BE2C (cell line): ENCODE results near the gene IL5RA.

Experiments used
- DNase-seq: peaks from one replicate; pipeline ENCODE4 v3.0.0-alpha.2; 2020
- H3K27me3 ChIP-seq: fragments of 250-450 bp; sonication (Bioruptor Pico); 2 replicates; pipeline ENCODE4 v1.5.1; 2020; ENCODE audit warnings: mild to moderate bottlenecking
- H3K36me3 ChIP-seq: fragments of 250-450 bp; sonication (Bioruptor Pico); 2 replicates; pipeline ENCODE4 v1.5.1; 2020; ENCODE audit warnings: mild to moderate bottlenecking
- H3K4me1 ChIP-seq: fragments of 250-450 bp; sonication (Bioruptor Pico); 2 replicates; pipeline ENCODE4 v1.5.1; 2020
- H3K4me3 ChIP-seq: 2 replicates; pipeline ENCODE4 v1.5.1; 2011; ENCODE audit warnings: low read depth, low read length
- H3K9me3 ChIP-seq: fragments of 250-450 bp; sonication (Bioruptor Pico); 2 replicates; pipeline ENCODE4 v1.5.1; 2020
- TF ChIP-seq, protein P1 (sequence below): IDR thresholded peaks from 2 replicates; pipeline ENCODE4 v1.5.1; 2012; ENCODE audit warnings: mild to moderate bottlenecking, low read depth, low read length

The IL5RA gene

DNA sequence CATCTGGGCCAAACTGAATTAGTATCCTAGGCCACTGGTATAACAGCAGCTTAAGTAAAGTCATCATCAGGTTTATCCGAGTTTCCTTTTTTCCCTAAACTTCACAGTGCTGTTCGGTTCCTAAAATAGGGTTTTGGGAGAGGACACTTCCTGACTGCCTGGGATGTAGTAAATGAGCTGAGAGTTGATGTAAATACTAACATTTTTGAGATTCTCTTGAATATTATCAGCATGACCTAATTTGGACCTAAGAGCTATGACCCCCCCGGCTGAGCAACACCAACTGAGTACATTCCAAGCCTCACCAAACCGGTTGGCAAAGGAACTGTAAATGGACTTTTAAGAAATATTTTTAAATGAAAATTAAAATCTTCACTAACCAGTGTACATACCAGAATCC is 78.8 kb downstream of the IL5RA start:
- Histone ChIP-seq H3K27me3 (no peaks in the 10 kb centered on the region), H3K36me3 (no peaks in the 10 kb centered on the region), H3K4me3 (no peak overlapping the region), H3K4me1 (no peaks in the 10 kb centered on the region), H3K9me3 (no peaks in the 10 kb centered on the region)
- no peak for DNase-seq
- TF ChIP-seq, protein P1, sequence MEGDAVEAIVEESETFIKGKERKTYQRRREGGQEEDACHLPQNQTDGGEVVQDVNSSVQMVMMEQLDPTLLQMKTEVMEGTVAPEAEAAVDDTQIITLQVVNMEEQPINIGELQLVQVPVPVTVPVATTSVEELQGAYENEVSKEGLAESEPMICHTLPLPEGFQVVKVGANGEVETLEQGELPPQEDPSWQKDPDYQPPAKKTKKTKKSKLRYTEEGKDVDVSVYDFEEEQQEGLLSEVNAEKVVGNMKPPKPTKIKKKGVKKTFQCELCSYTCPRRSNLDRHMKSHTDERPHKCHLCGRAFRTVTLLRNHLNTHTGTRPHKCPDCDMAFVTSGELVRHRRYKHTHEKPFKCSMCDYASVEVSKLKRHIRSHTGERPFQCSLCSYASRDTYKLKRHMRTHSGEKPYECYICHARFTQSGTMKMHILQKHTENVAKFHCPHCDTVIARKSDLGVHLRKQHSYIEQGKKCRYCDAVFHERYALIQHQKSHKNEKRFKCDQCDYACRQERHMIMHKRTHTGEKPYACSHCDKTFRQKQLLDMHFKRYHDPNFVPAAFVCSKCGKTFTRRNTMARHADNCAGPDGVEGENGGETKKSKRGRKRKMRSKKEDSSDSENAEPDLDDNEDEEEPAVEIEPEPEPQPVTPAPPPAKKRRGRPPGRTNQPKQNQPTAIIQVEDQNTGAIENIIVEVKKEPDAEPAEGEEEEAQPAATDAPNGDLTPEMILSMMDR, result no peak

DNA sequence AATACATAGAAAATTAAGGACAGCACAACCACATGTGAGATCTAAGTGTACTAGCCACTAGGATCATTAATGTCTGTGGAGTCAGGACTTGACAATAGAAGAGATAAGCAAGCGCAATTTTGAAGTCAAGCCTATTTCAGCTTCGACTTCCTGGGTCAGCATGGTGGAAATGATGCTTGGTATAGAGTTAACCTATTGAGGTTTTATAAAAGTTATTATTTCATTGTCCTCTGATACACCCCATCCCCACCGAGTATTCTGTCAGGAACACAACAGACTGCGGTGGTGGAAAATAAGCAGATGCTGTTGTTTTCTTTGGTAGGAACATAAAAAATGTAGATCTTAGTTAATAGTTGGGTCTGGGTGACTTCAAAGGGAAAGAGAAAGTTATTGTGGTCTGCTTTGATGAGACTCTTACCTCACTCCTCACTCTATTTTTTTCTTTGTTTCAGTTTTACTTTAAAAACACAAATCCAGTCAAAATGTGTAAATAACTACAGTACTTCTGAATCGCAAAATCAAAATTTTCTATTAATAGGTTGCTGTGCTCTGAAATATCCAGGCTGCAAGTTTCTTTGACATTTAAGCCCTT is 82.1 kb downstream of the IL5RA start:
- Histone ChIP-seq H3K4me1 (no peaks in the 10 kb centered on the region), H3K9me3 (no peaks in the 10 kb centered on the region), H3K27me3 (no peaks in the 10 kb centered on the region), H3K36me3 (no peaks in the 10 kb centered on the region), H3K4me3 (no peak overlapping the region)
- TF ChIP-seq, protein P1, result no peak
- no peak for DNase-seq

- H3K36me3 ChIP-seq, result no peaks in the 10 kb centered on the region
- no peaks in the 10 kb centered on the region for H3K4me1 ChIP-seq
- TF ChIP-seq, protein P1, result no peak
- H3K9me3 ChIP-seq, result no peaks in the 10 kb centered on the region
- H3K27me3 ChIP-seq, result no peaks in the 10 kb centered on the region
- DNase-seq, result no peak
- no peak overlapping the region for H3K4me3 ChIP-seq
These were observed 86.9 kb downstream of the IL5RA start for GRCh38 chr3:3023111-3023745.

- no peaks in the 10 kb centered on the region for H3K27me3 ChIP-seq
- H3K4me3 ChIP-seq, result no peak overlapping the region
- TF ChIP-seq, protein P1, result no peak
- DNase-seq, result no peak
- no peaks in the 10 kb centered on the region for H3K4me1 ChIP-seq
- H3K9me3 ChIP-seq, result no peaks in the 10 kb centered on the region
- H3K36me3 ChIP-seq, result no peaks in the 10 kb centered on the region
These were observed 90.0 kb downstream of the IL5RA start for GRCh38 chr3:3020209-3020608.
